ENCODE measurements around the gene PSAPL1. TPM values are rescaled to one million over a fixed set of nuclear protein-coding genes. Genes with fewer than 3 reads are reported as not detected.

The PSAPL1 gene
- total and polyA plus RNA-seq, 2 of the 8 experiments (the other 6 are each of a cell fraction or from before 2014, with no cell fraction given), result 0.03 TPM; not detected in 1

DNA sequence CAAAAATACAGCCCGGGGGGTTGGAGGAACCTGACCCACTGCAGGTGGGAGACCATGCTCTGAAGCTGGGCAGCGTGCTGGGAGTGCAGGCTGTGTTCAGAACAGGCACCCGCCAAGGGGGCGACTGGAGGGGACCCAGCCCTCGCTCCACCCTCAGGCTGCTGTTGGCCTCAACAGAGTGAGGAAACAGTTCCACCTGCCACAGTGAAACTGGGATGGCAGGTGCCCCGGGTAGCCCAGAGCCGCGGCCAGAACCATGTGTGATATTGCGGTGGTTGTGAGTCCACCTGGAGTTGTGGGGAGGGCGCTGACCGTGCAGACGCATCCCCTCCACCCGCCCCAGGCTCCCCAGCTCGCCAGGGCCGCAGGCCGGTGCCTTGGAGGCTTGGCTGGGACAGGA lies 45.7 kb upstream of the PSAPL1 start (continued):
- TF ChIP-seq, protein P1, sequence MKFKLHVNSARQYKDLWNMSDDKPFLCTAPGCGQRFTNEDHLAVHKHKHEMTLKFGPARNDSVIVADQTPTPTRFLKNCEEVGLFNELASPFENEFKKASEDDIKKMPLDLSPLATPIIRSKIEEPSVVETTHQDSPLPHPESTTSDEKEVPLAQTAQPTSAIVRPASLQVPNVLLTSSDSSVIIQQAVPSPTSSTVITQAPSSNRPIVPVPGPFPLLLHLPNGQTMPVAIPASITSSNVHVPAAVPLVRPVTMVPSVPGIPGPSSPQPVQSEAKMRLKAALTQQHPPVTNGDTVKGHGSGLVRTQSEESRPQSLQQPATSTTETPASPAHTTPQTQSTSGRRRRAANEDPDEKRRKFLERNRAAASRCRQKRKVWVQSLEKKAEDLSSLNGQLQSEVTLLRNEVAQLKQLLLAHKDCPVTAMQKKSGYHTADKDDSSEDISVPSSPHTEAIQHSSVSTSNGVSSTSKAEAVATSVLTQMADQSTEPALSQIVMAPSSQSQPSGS (IDR thresholded peaks at IDR 0.05; ENCODE audit: low read length), result no peak
- no peak for TF ChIP-seq EZH2 (IDR thresholded peaks at IDR 0.05; ENCODE audit: low read depth, low read length, severe bottlenecking)
- TF ChIP-seq EGR1 (IDR thresholded peaks at IDR 0.05; ENCODE audit: borderline replicate concordance, low read depth, low read length), result no peak
- no peak for TF ChIP-seq SIRT6 (IDR thresholded peaks at IDR 0.05; ENCODE audit: low read length)
- TF ChIP-seq SRF (IDR thresholded peaks at IDR 0.05; ENCODE audit: low read depth, low read length), result no peak
- TF ChIP-seq ASH2L (IDR thresholded peaks at IDR 0.05; ENCODE audit: low read length), result no peak

All from H1 (cell line).